NCI-H2029 treated with DMSO at 0.1 percent for 48 hours (cell line): ENCODE measurements around the gene BLTP2.
"Not testable (repeated sequence)": the region's sequence is repeated elsewhere in the genome, so short reads cannot be mapped to it uniquely, and the experiment has no call there.

Experiments
- DNase-seq: peaks from one replicate; lab custom pipeline; 2025; lab: John Stamatoyannopoulos, UW

BLTP2 gene

DNA sequence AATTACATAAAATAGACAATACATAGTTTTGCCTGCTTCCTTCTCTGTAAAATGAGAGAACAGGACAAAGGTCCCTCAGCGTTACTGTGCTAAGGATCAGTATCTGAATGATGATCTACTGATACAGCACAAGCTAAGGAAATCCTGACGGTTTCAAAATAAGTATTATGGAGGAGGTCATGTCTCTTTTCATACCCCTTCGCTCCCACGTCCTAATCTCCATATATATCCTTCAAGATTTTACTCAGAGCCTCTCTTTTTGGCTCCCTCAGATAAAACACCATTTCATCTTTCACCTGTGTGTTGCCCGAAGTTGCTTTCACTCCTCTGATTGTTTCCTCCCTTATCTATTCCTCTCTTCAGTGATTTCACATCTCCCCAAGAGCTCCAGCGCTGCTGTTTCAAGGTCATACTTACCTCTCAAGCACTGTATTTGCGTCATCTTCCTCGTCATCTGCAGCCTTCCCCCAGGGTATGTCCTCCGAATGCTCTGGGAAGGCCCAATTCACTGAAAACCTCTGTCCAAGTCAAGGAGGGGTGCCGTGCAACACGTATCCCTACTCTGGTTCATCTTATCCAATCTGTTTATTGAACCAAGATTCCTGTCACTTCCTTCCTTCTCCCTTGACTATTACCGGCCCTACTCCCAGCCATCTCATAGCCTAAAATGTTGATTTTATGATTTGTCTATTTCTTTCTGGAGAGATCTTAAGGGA, 1.2 kb upstream of the BLTP2 start:
- no peak for DNase-seq

DNA sequence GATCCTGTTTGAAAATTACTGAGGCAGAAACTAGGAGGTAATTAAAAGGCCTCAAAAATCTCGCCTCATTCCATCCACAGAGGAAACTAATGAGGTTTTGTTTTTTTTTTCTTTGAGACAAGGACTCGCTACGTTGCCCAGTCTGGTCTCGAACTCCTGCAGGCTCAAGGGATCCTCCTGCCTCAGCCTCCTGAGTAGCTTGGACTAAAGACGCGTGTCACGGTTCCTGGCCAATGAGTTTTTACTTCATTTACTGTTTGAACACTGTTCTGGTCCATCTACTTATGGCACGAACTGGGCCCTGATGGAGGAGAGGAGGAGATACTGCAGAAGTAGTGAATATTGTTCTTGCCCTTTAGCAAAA, 600 bp upstream of the BLTP2 start:
- DNase-seq = no peak

DNA sequence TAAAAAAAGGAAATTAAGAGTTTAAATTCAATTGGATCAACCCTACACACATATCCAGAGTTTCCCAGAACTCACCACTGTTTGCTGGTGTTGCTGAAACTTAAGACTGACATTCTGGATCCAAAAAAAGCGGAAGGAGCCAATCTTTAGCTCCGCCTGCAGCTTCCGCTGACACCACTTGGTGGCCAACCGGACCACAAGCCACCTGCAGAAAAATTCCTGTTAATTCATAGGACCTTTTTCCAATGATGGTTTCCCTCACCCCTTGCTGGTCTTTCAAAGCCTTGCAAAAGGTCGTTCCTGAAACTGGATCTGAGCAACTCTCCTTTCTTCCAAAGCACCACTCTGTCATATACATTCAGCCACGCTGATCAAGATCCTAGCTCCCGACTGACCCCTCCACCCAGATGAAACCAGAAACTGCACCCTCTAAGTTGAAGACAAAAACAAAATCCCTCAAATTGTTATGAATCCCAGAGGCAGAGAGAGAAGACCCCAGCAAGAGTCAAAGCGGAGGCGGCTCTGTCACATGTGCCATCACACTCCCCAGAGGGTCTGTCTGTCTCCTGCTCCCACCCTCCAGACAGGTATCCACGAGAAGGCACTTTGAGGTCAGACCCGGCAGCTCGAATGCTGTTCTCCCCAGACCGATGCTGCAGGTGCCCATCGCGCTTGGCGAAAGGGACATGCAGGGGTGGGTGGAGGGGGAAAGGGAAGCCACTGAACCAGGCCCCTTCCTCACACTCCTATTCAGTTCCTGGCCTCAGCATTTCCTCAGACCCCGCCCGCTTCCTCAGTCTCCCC, 773 bp downstream of the BLTP2 start:
- DNase-seq = no peak

DNA sequence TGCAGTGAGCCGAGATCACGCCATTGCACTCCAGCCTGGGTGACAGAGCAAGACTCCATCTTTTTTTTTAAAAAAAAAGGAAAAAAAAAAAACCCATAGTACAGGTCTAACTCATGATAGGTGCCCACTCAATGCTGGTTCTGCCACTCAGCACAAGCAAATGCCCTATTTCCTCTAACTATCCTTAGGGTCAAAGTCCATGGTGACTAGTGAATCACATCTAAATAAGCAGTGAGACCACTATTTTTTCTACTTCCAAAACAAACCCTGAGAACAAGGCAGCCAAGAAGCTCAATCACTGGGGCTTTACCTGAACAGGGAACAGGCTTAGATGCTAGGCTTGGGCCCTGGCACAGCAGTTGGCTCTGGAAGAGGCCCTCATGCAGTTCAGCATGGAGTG, 3.4 kb downstream of the BLTP2 start:
- no peak for DNase-seq

DNA sequence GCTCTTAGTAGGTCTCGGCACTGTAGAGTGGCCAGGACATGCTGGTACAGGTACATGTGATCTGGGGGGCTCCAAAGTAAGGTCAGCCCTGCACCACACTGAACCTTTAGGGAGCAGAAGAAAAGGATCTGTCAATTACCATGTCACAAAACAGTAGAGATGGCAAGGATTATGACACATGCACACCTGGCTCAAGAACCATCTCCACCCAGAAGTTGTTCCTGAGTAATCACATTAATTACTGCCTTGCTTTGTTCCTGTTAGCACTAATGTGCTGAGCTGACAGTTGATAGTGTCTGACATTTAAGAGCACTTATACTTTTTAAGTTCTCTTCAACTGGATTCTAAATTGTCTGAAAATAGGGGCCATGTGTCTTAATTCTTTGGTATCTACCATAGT, 9.5 kb downstream of the BLTP2 start:
- DNase-seq = no peak

DNA sequence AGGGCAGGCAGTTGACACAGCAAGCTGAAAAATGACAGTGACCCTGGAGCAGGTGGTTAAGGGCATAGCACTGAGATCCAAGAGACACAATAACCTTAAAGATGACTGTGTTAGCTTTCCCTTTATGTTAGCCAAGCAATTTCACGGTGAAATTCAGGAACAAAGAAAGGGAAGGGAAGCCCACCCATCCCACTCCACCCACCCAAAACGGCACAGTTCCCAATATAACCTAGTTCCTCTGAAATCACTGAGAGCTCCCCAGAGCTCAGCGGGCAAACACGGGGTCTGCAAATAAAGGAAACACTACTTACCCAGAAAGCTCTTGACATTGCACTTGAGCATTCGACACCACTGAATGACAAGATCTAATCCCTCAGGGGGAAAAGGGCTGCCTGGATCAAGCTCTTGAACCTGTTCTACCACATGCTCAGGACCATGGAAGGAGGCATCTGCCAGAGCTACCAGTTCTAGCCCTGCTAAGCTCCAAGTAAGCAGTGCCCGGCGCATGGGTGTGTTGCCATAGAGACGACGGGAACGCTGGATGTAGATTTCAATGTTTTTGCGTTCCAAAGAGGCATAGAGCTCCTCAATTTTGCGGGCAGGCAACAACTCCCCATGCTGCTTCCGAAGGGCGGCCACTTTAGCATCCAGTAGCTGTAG, 10.6 kb downstream of the BLTP2 start:
- no peak for DNase-seq

DNA sequence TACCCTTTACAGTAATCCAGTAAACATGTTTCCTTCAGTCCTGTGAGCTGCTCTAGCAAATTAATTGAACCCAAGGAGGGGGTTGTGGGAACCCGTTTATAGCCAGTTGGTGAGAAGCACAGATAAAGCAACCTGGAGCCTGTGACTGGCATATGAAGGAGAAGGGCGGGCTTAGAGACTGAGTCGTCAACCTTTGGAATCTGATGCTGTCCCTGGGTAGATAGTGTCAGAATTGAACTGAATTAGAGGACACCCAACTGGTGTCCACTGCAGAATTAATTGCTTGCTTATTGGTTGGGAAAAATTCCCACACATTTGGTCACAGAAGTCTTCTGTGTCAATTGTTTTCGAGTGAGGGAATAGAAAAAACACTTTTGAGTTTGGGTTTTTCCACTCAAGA, 18.1 kb downstream of the BLTP2 start:
- DNase-seq = no peak

DNA sequence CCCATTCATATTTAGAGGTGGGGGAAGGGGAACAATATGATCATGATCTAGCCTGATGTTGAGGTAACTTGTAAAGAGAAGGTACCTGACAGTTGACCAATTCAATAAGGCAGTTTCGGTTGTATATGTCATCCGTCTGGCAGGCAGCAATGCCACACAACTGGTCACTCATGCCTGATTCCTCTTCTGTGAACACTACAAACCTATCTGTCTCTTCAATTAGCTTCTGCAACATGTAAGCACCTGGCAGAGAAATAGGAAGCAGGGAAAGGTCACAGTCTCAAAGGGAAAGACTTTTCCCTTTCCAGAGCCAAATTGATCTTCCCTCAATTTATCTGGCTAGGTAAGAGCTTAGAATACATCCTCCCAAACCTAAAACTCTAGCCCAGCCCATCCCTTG, 20.8 kb downstream of the BLTP2 start:
- no peak for DNase-seq

DNA sequence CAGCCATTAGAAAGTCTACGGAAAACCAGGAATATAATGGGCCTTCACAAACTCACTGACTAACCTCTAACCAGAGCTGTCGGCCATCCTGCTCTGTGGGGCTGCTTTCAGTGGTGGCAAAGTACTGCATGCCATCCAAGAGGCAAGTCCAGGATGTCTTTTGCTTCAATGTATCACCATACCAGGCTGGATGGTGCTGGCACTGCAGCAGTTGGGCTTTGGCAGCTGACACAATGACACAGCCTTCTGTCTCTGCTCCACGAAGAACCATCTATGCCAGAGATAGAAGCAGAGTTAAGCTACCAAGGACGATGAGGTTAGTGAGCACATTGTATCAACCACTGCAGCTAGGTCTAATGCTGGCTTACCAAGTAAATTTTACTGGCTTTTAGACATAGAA, 21.3 kb downstream of the BLTP2 start:
- no peak for DNase-seq

DNA sequence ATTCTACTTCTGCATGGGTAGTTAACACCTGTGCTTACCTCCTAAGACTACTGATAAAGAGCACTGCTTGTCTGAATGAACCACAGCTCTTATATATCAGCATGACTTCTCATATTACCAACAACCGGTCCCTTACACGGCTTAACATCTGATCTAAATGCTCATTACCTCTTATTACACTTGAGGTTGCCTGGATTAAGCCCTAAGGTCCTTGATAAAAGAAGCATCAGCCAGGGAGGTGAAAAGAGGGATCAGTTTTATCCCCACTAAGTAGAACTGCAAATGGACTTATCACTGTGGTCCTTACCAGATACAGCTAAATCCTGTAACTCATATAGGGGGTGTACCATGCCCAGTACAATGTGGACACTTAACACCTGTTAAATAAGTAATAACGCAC, 22.8 kb downstream of the BLTP2 start:
- DNase-seq = no peak

DNA sequence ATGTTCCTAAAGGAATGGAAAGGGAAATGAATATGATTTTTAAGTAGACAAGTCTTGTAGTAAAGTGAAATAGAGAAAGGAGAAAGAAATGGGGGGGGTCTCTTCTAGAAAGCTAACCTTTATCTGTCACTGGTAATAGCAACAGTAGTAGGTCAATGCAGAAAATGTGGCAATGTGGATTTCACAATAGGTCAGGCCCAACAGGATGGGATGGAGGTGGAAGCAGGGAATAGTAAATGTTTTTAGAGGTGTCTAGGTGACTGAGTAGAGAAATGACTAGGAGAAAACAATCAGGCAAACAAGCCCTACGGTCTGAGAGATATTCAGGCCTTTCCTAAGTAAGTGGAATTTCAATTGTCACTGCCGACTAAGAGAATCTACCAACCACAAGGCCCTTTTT, 24.9 kb downstream of the BLTP2 start:
- no peak for DNase-seq

DNA sequence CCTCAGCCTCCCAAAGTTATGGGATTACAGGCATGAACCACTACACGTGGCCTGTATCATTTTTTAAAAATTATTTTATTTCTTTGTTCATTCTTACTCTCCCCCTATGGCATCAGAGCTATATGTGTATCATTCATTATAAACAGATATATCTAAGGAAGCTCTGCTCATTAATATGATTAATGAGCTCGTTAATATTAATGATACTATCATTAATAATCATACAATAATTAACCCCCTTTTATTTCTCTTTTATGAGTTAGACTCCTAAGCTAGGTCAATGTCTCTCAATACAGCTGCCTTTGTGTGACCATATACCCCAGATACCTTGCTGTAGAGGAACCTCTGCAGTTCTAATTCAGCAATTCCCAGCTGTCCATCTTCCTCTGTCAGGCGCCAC, 26.5 kb downstream of the BLTP2 start:
- no peak for DNase-seq

DNA sequence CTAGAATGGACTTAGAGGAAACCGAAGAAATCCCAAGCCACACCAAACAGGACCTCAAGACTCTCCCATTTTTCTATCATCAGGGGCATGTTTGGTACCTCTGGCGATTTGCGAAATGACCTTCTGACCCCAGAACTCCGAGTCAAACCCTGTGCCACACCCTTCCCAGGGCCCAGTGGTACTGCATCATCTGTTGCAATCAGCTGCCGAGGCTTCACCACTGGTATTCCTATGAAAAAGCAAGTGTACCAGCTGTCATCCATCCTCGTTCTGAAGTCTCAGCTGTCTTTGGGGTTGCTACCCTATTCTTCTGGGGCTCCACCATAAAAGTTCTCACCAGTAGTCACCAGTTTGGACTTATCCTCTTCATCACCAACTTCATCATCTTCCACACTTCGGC, 28.7 kb downstream of the BLTP2 start:
- DNase-seq = no peak

DNA sequence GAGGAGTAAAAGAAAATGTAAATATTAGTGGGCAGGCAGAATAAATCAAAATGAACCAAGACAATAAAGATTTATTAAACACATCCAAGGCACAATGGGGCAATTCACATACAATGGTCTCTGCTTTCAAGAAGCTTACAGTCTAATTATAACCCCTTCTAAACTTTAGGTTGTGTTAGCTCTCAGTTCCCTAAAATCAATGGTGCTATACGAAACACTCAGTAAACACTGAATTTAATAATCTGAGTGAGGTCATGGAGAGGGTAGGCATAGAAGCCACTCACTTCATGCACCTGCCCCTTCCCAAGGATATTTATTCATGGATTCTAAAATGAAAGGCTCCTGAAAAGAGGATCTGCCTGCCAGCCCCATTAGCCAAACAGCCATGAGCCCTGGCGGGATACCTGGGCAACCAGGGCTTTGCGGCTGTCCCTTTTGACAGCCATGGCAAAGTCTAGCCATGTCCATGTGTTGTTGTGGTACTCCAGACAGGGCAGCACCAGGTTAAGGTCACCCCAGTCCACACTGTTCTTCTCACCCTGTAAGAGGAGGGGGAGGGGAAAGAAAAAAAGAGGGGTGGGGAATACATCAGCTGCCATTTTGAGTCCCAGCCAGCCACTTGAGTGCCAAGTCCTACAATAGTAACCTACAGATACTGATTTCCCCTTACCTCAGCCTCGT, 29.6 kb downstream of the BLTP2 start:
- DNase-seq = no peak

DNA sequence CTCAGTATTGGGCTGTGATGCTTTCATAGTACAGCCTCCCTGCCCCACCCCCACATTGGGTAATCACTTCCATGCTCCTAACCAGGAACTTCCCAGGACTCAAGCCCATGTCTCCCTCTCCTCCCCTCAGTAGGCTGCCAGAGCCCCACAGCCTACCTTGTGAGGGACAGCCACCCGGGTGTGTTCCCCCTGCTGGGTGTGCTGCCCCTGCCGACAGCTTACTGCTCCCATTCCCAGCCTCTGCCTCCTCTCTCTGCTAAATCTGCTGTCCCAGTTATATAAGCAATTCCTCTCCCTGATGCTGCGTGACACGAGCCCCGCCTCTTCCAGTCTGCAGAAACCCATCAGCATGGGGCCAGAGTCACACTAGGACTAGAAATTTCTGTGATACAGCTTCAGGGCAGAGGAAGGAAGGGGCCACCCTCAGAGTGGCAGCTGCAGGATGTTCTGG, 31.0 kb downstream of the BLTP2 start, which contains the start of gene RSKR:
TSS of gene RSKR (minus strand) at position 255 of the 451 bp plus-strand sequence. CDS start at position 231, 24 bp downstream.
- DNase-seq = no peak

DNA sequence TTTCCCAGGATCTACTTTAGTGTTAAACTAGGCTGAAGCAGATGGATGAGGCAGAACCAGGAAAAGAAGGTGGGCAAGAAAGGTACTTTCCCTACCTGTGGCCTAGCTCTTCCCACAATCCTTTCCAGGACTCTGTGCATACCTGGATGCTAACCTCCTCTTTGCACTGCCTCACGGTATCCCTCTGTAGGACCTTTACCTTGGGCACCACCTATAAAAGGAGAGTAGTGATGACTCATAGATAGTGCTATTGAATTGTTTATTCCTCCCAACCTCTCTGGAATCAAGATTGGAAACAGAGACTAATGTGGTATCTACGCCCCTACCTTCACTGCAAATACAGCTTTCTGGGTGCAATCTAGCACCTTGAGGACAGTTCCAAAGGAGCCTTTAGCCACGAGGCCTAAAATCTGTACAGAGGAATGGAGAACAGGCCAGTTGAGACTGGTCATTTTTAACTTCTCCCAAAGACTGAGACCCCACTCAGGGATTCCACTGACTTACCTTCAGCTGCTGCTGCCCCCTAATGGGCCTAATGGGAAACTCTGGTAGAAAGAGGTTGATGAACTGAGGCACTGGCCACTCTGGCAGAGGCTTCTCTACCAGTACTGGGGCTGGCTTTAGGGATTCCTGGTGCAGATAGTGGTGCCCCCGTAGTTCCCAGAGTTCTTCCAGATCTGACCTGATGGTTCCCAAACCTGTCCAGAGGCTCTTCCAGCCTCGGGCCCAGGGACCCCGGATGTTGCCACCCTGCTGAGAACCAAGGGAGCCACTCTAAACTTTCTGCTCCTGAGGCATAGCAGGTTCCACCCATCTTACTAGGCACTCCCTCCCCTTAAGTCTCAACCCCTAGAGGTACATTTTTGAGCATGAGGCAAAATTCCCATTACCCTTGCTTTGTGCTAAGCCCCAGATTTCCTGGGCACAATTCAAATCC, 31.8 kb downstream of the BLTP2 start:
- DNase-seq = no peak

DNA sequence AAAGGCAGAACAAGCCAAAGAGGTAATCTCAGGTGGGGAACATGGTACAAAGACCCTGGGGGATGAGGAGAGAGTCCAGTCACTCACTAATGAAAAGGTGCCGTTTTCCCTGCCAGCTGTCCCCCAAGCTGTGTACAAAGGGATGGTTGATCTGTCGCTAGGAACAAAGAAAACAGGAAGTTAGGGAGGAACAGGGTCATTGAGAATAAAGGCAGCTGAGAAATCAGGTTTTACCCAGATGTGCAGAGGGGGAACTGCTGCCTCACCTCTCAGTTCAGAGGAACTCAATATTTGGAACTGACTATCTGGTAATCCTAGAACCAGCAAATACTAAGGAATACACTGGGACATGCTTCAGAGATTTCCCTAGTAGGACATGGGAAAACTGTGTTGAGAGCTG, 32.4 kb downstream of the BLTP2 start:
- DNase-seq = no peak

DNA sequence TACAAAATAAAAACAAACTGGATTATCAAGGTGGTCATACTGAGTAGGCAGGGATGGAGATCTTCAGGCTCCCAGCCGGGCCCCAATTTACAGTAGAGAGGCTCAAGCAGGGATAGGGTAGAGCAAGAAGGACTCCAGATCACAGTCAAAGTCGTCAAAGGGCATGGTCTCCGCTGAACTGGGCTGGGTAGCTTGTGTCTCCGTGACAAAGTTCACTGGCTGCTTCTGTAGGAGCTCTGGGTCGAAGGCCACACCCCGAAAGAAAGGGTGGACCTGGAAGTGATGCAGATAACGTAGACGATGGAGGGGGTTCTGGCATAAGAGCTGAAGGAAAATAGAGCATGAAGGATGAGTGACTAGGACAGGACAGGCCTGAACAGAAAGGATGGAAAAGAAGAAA, 34.6 kb downstream of the BLTP2 start:
- DNase-seq = no peak

DNA sequence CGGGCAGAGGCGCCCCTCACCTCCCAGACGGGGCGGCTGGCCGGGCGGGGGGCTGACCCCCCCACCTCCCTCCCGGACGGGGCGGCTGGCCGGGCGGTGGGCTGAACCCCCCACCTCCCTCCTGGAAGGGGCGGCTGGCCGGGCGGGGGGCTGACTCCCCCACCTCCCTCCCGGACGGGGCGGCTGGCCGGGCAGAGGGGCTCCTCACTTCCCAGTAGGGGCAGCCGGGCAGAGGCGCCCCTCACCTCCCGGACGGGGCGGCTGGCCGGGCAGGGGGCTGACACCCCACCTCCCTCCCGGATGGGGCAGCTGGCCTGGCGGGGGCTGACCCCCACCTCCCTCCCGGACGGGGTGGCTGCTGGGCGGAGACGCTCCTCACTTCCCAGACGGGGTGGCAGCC, 40.9 kb downstream of the BLTP2 start:
- DNase-seq = not testable (repeated sequence)

DNA sequence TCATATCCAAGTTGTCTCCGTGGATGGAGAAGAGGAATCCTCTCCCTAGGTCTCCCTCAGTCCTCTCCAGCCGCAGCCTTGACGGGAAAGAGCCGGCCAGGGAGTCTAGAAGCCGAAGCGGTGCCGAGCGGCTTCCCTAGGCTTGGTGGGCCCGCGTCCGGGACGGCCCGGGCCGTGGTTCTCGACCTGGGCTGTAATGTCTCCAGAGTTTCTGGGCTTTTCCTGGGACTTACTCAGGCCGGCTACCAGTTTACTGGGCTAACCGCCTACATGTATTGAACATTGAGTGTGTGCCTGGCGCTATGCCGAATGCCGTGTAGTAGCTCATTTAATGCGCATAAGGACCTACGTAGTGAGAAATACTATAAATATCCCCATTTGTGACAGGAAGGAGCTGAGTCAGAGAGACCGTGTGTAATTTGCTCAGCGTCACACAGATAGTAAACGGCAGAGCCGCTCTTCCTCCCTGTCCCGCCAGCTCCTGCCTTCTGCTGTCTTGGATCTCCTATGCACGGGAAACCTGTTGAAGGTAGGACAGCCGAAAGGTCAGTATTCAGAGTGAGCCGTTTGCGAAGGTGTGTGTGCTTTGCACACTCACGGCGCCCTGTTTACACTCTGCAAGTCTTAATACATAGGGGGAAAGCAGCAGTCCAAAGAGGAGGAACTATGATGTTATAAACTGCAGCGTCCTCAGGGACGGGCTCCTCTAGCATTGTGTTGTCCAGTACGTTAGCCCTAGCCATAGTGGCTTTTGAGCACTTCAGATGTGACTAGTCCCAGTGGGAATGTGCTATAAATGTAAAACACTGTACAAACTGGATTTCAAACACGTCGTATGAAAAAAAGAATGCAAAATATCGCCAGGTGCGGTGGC, 45.4 kb downstream of the BLTP2 start:
- DNase-seq = peak; percentile 70
